Progenitor cell of endocrine pancreas (in vitro differentiated cells): Measurements from ENCODE around the gene LRRC73. TPM values are rescaled to one million over a fixed set of nuclear protein-coding genes. Genes with fewer than 3 reads are reported as not detected.
A peak's percentile ranks its signal among the peaks of the same experiment; 100 is the strongest.
"Not testable (repeated sequence)": the region's sequence is repeated elsewhere in the genome, so short reads cannot be mapped to it uniquely, and the experiment has no call there.

Experiments used
- DNase-seq: peaks from one replicate; pipeline ENCODE4 v3.0.0; 2021; ENCODE audit warnings: low spot score; ENCODE audit not compliant: unreplicated experiment
- H3K27ac Mint-ChIP-seq: 2 replicates; pipeline ENCODE4 v1.8.0; 2021; ENCODE audit warnings: mild to moderate bottlenecking, moderate library complexity, mixed read lengths
- H3K27me3 Mint-ChIP-seq: 2 replicates; pipeline ENCODE4 v1.8.0; 2021; ENCODE audit warnings: mixed read lengths
- H3K36me3 Mint-ChIP-seq: 2 replicates; pipeline ENCODE4 v1.8.0; 2022; ENCODE audit warnings: mixed read lengths; ENCODE audit not compliant: insufficient read depth
- H3K4me1 Mint-ChIP-seq: 2 replicates; pipeline ENCODE4 v1.8.0; 2021; ENCODE audit warnings: low read depth, mixed read lengths
- H3K4me3 Mint-ChIP-seq: 2 replicates; pipeline ENCODE4 v1.8.0; 2021; ENCODE audit warnings: low read depth, mild to moderate bottlenecking, moderate library complexity, mixed read lengths
- H3K9me3 Mint-ChIP-seq: 2 replicates; pipeline ENCODE4 v1.8.0; 2021; ENCODE audit warnings: low read depth, mixed read lengths
- CTCF ChIP-seq: fragments of 200-600 bp; sonication (generic); IDR thresholded peaks from one replicate; pipeline ENCODE4 v1.5.0; 2021; ENCODE audit warnings: antibody characterized with exemption, mild to moderate bottlenecking; ENCODE audit not compliant: unreplicated experiment
- long read RNA-seq: library from polyadenylated mRNA; unstranded; transcript quantifications from one replicate; pipeline ENCODE4 v2.0.0, GENCODE V29; 2020
- total RNA-seq: library from RNA; stranded (reverse); gene quantifications from 2 replicates; pipeline ENCODE4 v1.2.1, GENCODE V29; 2021

Gene LRRC73
- 1.5 and 1.6 TPM in 2 replicates for total RNA-seq
- long read RNA-seq: 0 reads

- peaks cover 20% of the 10 kb centered on the region for H3K27me3 Mint-ChIP-seq
- peaks cover 19% of the 10 kb centered on the region for H3K36me3 Mint-ChIP-seq
- H3K27ac Mint-ChIP-seq: peak within 1 kb of the TSS; percentile 64
- peaks cover 6% of the 10 kb centered on the region for H3K4me1 Mint-ChIP-seq
- TF ChIP-seq CTCF: no peak
- peak within 1 kb of the TSS; percentile 78 for H3K4me3 Mint-ChIP-seq
- H3K9me3 Mint-ChIP-seq: no peaks in the 10 kb centered on the region
- DNase-seq: peak; percentile 78
These were observed at the start of gene LRRC73 for GRCh38 chr6:43509984-43510826. Gene LRRC73 (minus strand): TSS chr6:43510346. CDS start chr6:43509785, 561 bp downstream.

GRCh38 chr6:43559328-43559727, 49.2 kb upstream of the LRRC73 start:
- Mint-ChIP-seq H3K27me3 (no peaks in the 10 kb centered on the region), H3K4me1 (no peaks in the 10 kb centered on the region), H3K4me3 (no peak overlapping the region), H3K36me3 (peaks cover 23% of the 10 kb centered on the region), H3K9me3 (no peaks in the 10 kb centered on the region), H3K27ac (no peak overlapping the region)
- no peak for DNase-seq
- no peak for TF ChIP-seq CTCF

GRCh38 chr6:43557620-43558019, 47.5 kb upstream of the LRRC73 start:
- H3K27me3 Mint-ChIP-seq, H3K4me1 Mint-ChIP-seq, DNase-seq, H3K9me3 Mint-ChIP-seq, H3K27ac Mint-ChIP-seq, H3K4me3 Mint-ChIP-seq: not testable (repeated sequence)
- H3K36me3 Mint-ChIP-seq: peaks cover 23% of the 10 kb centered on the region

- Mint-ChIP-seq H3K36me3 (peaks cover 26% of the 10 kb centered on the region), H3K27me3 (no peaks in the 10 kb centered on the region), H3K9me3 (no peaks in the 10 kb centered on the region), H3K4me3 (no peak overlapping the region), H3K4me1 (no peaks in the 10 kb centered on the region), H3K27ac (no peak overlapping the region)
- DNase-seq: no peak
- TF ChIP-seq CTCF: no peak
These were observed 37.1 kb upstream of the LRRC73 start for GRCh38 chr6:43547222-43547621.

GRCh38 chr6:43544461-43544860, 34.3 kb upstream of the LRRC73 start:
- Mint-ChIP-seq H3K36me3 (peaks cover 29% of the 10 kb centered on the region), H3K4me3 (no peak overlapping the region), H3K9me3 (no peaks in the 10 kb centered on the region), H3K27ac (no peak overlapping the region), H3K4me1 (no peaks in the 10 kb centered on the region), H3K27me3 (no peaks in the 10 kb centered on the region)
- DNase-seq: no peak
- no peak for TF ChIP-seq CTCF
